Measurements from ENCODE around the gene ABCB9.

GRCh38 chr12:123004287-123004686 lies 38.0 kb upstream of the ABCB9 start:
- TF ChIP-seq, protein P1, sequence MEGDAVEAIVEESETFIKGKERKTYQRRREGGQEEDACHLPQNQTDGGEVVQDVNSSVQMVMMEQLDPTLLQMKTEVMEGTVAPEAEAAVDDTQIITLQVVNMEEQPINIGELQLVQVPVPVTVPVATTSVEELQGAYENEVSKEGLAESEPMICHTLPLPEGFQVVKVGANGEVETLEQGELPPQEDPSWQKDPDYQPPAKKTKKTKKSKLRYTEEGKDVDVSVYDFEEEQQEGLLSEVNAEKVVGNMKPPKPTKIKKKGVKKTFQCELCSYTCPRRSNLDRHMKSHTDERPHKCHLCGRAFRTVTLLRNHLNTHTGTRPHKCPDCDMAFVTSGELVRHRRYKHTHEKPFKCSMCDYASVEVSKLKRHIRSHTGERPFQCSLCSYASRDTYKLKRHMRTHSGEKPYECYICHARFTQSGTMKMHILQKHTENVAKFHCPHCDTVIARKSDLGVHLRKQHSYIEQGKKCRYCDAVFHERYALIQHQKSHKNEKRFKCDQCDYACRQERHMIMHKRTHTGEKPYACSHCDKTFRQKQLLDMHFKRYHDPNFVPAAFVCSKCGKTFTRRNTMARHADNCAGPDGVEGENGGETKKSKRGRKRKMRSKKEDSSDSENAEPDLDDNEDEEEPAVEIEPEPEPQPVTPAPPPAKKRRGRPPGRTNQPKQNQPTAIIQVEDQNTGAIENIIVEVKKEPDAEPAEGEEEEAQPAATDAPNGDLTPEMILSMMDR (IDR thresholded peaks at IDR 0.05) = no peak
- TF ChIP-seq POLR2AphosphoS5 (IDR thresholded peaks at IDR 0.05) (no peak), POLR2A (IDR thresholded peaks at IDR 0.05) (no peak)

All from sigmoid colon (tissue), 4 donors.